GM12878 (cell line): ENCODE results near the gene KCNK7. TPM values are rescaled to one million over a fixed set of nuclear protein-coding genes. Genes with fewer than 3 reads are reported as not detected.

ENCODE experiments used
- ATF7 ChIP-seq: fragments of 450-650 bp; IDR thresholded peaks from 2 replicates; pipeline ENCODE4 v1.6.1; 2016; ENCODE audit warnings: low read depth, mild to moderate bottlenecking
- BHLHE40 ChIP-seq, 2 experiments: fragments of 450-650 bp in 1 of 2; IDR thresholded peaks; 2 replicates each; pipeline ENCODE4 v1.6.1; 2011 to 2017; ENCODE audit warnings: low read depth in 2 of 2, borderline replicate concordance in 1 of 2, improper control_type of control experiment in 1 of 2, low read length in 1 of 2, mild to moderate bottlenecking in 1 of 2
- BMI1 ChIP-seq: fragments of 450-650 bp; IDR thresholded peaks from 2 replicates; pipeline ENCODE4 v1.6.1; 2016; ENCODE audit warnings: mild to moderate bottlenecking, moderate library complexity, borderline replicate concordance
- E4F1 ChIP-seq: fragments of 450-650 bp; IDR thresholded peaks from 2 replicates; pipeline ENCODE4 v1.6.1; 2018; ENCODE audit warnings: borderline replicate concordance, mild to moderate bottlenecking; ENCODE audit not compliant: partially characterized antibody
- ETV6 ChIP-seq, 2 experiments: fragments of 450-650 bp in 1 of 2; IDR thresholded peaks in 1 of 2; conservative IDR thresholded peaks in 1 of 2; 2 replicates each; pipeline ENCODE4 v1.6.1; 2014; ENCODE audit warnings: antibody characterized with exemption in 1 of 2, borderline replicate concordance in 1 of 2, low read depth in 1 of 2, mild to moderate bottlenecking in 1 of 2, moderate library complexity in 1 of 2
- FOS ChIP-seq: IDR thresholded peaks from 3 replicates; pipeline ENCODE4 v1.6.1; 2011; ENCODE audit warnings: borderline replicate concordance; ENCODE audit not compliant: insufficient read length; ENCODE audit errors: extremely low read depth
- IKZF1 ChIP-seq: fragments of 450-650 bp; conservative IDR thresholded peaks from 2 replicates; pipeline ENCODE4 v1.6.1; 2017; ENCODE audit warnings: antibody characterized with exemption, mild to moderate bottlenecking
- IKZF2 ChIP-seq, 2 experiments: fragments of 450-650 bp; IDR thresholded peaks; 2 replicates each; pipeline ENCODE4 v1.6.1; 2017; ENCODE audit warnings: mild to moderate bottlenecking in 2 of 2, moderate library complexity in 2 of 2
- KDM1A ChIP-seq: fragments of 200-600 bp; sonication (generic); IDR thresholded peaks from 2 replicates; pipeline ENCODE4 v1.6.1; 2016; ENCODE audit warnings: borderline replicate concordance
- NFIC ChIP-seq: IDR thresholded peaks from 2 replicates; pipeline ENCODE4 v1.6.1; 2012; ENCODE audit warnings: low read depth, mild to moderate bottlenecking, inconsistent platforms, low read length, moderate library complexity
- PAX5 ChIP-seq: IDR thresholded peaks from 2 replicates; pipeline ENCODE4 v1.6.1; 2011; ENCODE audit warnings: low read depth, low read length, borderline replicate concordance
- PAX8 ChIP-seq: fragments of 450-650 bp; IDR thresholded peaks from 2 replicates; pipeline ENCODE4 v1.6.1; 2017; ENCODE audit warnings: mild to moderate bottlenecking, moderate library complexity
- PKNOX1 ChIP-seq: fragments of 450-650 bp; IDR thresholded peaks from 2 replicates; pipeline ENCODE4 v1.6.1; 2016; ENCODE audit warnings: mild to moderate bottlenecking
- POLR2A ChIP-seq: IDR thresholded peaks from 2 replicates; pipeline ENCODE4 v1.6.1; 2011; ENCODE audit warnings: low read depth, mild to moderate bottlenecking, low read length
- POLR2AphosphoS5 ChIP-seq: IDR thresholded peaks from 2 replicates; pipeline ENCODE4 v1.6.1; 2011; ENCODE audit warnings: mild to moderate bottlenecking, low read length, inconsistent platforms
- POU2F2 ChIP-seq: IDR thresholded peaks from 3 replicates; pipeline ENCODE4 v1.6.1; 2011; ENCODE audit warnings: low read depth, mild to moderate bottlenecking, low read length, borderline replicate concordance
- RELA ChIP-seq: fragments of 450-650 bp; IDR thresholded peaks from 2 replicates; pipeline ENCODE4 v1.8.0; 2014; ENCODE audit warnings: borderline replicate concordance; ENCODE audit not compliant: partially characterized antibody
- SP1 ChIP-seq: IDR thresholded peaks from one replicate; pipeline ENCODE4 v1.6.1; 2011; ENCODE audit warnings: low read depth, low read length
- STAT3 ChIP-seq: IDR thresholded peaks from 2 replicates; pipeline ENCODE4 v1.6.1; 2011; ENCODE audit warnings: low read depth, low read length, improper control_type of control experiment
- TARDBP ChIP-seq: IDR thresholded peaks from 2 replicates; pipeline ENCODE4 v1.6.1; 2016; ENCODE audit warnings: borderline replicate concordance
- YBX1 ChIP-seq: fragments of 450-650 bp; IDR thresholded peaks from 2 replicates; pipeline ENCODE4 v1.6.1; 2016; ENCODE audit warnings: antibody characterized with exemption
- ZNF217 ChIP-seq: fragments of 450-650 bp; IDR thresholded peaks from 2 replicates; pipeline ENCODE4 v1.6.1; 2017; ENCODE audit warnings: antibody characterized with exemption, mild to moderate bottlenecking
- ZNF622 ChIP-seq: fragments of 450-650 bp; IDR thresholded peaks from 2 replicates; pipeline ENCODE4 v1.6.1; 2017; ENCODE audit warnings: mild to moderate bottlenecking, inconsistent platforms
- ZNF687 ChIP-seq: fragments of 450-650 bp; IDR thresholded peaks from 2 replicates; pipeline ENCODE4 v1.6.1; 2017; ENCODE audit warnings: mild to moderate bottlenecking, moderate library complexity
- polyA plus RNA-seq, 11 experiments: library from polyadenylated mRNA; depleted of rRNA in 4 of 11; unstranded in 6 of 11; stranded (reverse) in 5 of 11; fragments of >200 nt; fragmentation: Nextera tagmentation in 4 of 11; fragmentation: Illumina TruSeq in 1 of 11; extraction: Ambion mirVana in 4 of 11; extraction: Trizol in 1 of 11; gene quantifications; 1 replicate in 1 of 11; 2 replicates in 10 of 11; pipeline versions ENCODE4 v1.2.1 to v1.2.3, GENCODE V29; 2011 to 2016; ENCODE audit warnings: inconsistent platforms in 2 of 11, missing spikeins in 2 of 11, low read depth in 1 of 11
- total RNA-seq, 4 experiments: library from RNA; depleted of rRNA in 3 of 4; stranded (reverse); fragments of >200 nt in 3 of 4; fragmentation: Illumina TruSeq in 1 of 4; extraction: Trizol in 1 of 4; gene quantifications; 2 replicates each; pipeline versions ENCODE4 v1.2.1 to v1.2.3, GENCODE V29; 2013 to 2021

Gene KCNK7
- total and polyA plus RNA-seq, 10 of the 15 experiments (the other 5 are each of a cell fraction or from before 2014, with no cell fraction given), result 0.11 to 0.54 (median 0.23) TPM; not detected in 7

- TF ChIP-seq ZNF687, result peak; percentile 79
- no peak for TF ChIP-seq STAT3
- no peak for TF ChIP-seq TARDBP
- peak in 1 of 2 experiments; percentile 30; a peak in 1 of 4 replicates for TF ChIP-seq ETV6 (conservative IDR thresholded peaks at IDR 0.05 in 1 of 2, IDR thresholded peaks at IDR 0.05 in 1 of 2; ENCODE audit: borderline replicate concordance in 1 of 2, low read depth in 1 of 2)
- peak; percentile 66 for TF ChIP-seq SP1
- TF ChIP-seq IKZF2 (IDR thresholded peaks at IDR 0.05), result peak; percentile 75 to 85
- peak; percentile 77 for TF ChIP-seq POLR2AphosphoS5
- TF ChIP-seq BMI1, result peak; percentile 75; the same call in 1 of the 2 replicates
- TF ChIP-seq YBX1, result peak; percentile 28; the same call in 1 of the 2 replicates
- peak; percentile 9 for TF ChIP-seq RELA
- TF ChIP-seq IKZF1, result peak; percentile 92
- peak; percentile 99 to 100 for TF ChIP-seq BHLHE40 (IDR thresholded peaks at IDR 0.05; ENCODE audit: borderline replicate concordance in 1 of 2, low read depth in 2 of 2, low read length in 1 of 2)
- TF ChIP-seq ATF7, result peak; percentile 83
- TF ChIP-seq PAX5, result peak; percentile 82
- peak; percentile 79 for TF ChIP-seq POLR2A
- TF ChIP-seq NFIC, result no peak
- no peak for TF ChIP-seq PAX8
- no peak for TF ChIP-seq ZNF622
- peak; percentile 64 for TF ChIP-seq PKNOX1
- TF ChIP-seq KDM1A, result no peak
- TF ChIP-seq FOS, result no peak
- TF ChIP-seq E4F1, result peak; percentile 29
- TF ChIP-seq ZNF217, result 0 out of 2 replicates have a peak, but pooled peaks have one; percentile 14
- TF ChIP-seq POU2F2, result peak; percentile 83; the same call in 2 of the 3 replicates
These were observed 44.3 kb upstream of the KCNK7 start (continued) for GRCh38 chr11:65639623-65640482.
